HCT116 (cell line): ENCODE results near the gene TBCD. TPM values are rescaled to one million over a fixed set of nuclear protein-coding genes. Genes with fewer than 3 reads are reported as not detected.

Experiments used
- ATAC-seq: fragments of 200-7000 bp; cut with Tn5 transposase; 2 replicates; pipeline ENCODE4 v1.9.1; 2020; ENCODE audit warnings: mild to moderate bottlenecking, moderate library complexity
- BruUV-seq: library from RNA; stranded (reverse); fragments of 400-500 nt; replicated peaks from 2 replicates; lab custom pipeline; 2021; lab: Mats Ljungman, UMichigan
- CTCF ChIA-PET: fragments of 300-600 bp; sonication (Branson Sonifier 250); formaldehyde crosslinking; loops from one replicate; lab custom pipeline; 2021; ENCODE audit warnings: antibody characterized with exemption; lab: Charles Lee
- POLR2A ChIA-PET: fragments of 300-600, 350-600 bp; sonication (Branson Sonifier 250); formaldehyde crosslinking; loops from one replicate; lab custom pipeline; 2021; ENCODE audit warnings: antibody characterized with exemption; lab: Charles Lee
- RAD21 ChIA-PET, 2 experiments: fragments of 300-600 bp; sonication (Branson Sonifier 250); formaldehyde crosslinking; loops; one replicate each; lab custom pipeline; 2023; ENCODE audit warnings: low total read pairs in 2 of 2; ENCODE audit not compliant: uncharacterized antibody in 2 of 2, unreplicated experiment in 2 of 2, low non-redundant PET in 1 of 2; lab: Charles Lee
- DNase-seq: peaks from one replicate; pipeline ENCODE4 v3.0.0-alpha.2; 2010; ENCODE audit warnings: low read depth, low spot score
- H2AFZ ChIP-seq: fragments of 200-600 bp; shearing (Covaris generic), sonication (generic); 2 replicates; pipeline ENCODE4 v1.6.1; 2017; ENCODE audit warnings: low read depth, mixed run types, mixed read lengths, antibody characterized with exemption, low read length; ENCODE audit not compliant: poor library complexity, severe bottlenecking
- H3K27ac ChIP-seq: 2 replicates; pipeline ENCODE4 v1.5.1; 2012; ENCODE audit warnings: low read depth, low read length
- H3K27me3 ChIP-seq: fragments of 200-600 bp; sonication (generic); 2 replicates; pipeline ENCODE4 v1.6.1; 2016; ENCODE audit warnings: mixed run types, low read length, mixed read lengths; ENCODE audit not compliant: insufficient read depth
- H3K36me3 ChIP-seq, 2 experiments: fragments of 200-500 bp in 1 of 2; fragments of 200-600 bp in 1 of 2; sonication (Bioruptor generic) in 1 of 2; sonication (generic) in 1 of 2; 2 replicates each; pipeline versions ENCODE4 v1.5.1 to v1.6.1; 2014 to 2016; ENCODE audit warnings: low read length in 2 of 2, inconsistent platforms in 1 of 2, mixed read lengths in 1 of 2, mixed run types in 1 of 2; ENCODE audit not compliant: insufficient read depth in 2 of 2, control insufficient read depth in 1 of 2
- H3K4me1 ChIP-seq, 2 experiments: fragments of 200-600 bp in 1 of 2; sonication (generic) in 1 of 2; 2 replicates each; pipeline versions ENCODE4 v1.5.1 to v1.6.1; 2012 to 2017; ENCODE audit warnings: low read length in 2 of 2, inconsistent platforms in 1 of 2, mild to moderate bottlenecking in 1 of 2, mixed read lengths in 1 of 2, mixed run types in 1 of 2, moderate library complexity in 1 of 2; ENCODE audit not compliant: insufficient read depth in 2 of 2, control insufficient read depth in 1 of 2
- H3K4me2 ChIP-seq: fragments of 200-600 bp; sonication (generic); 2 replicates; pipeline ENCODE4 v1.6.1; 2017; ENCODE audit warnings: mixed run types, low read length, mixed read lengths
- H3K4me3 ChIP-seq, 2 experiments: fragments of 200-600 bp in 1 of 2; sonication (generic) in 1 of 2; replicated peaks in 1 of 2; 2 replicates each; pipeline ENCODE4 v1.5.1; 2011 to 2016; ENCODE audit warnings: low read length in 2 of 2, control low read depth in 1 of 2, low read depth in 1 of 2, mild to moderate bottlenecking in 1 of 2, mixed read lengths in 1 of 2, mixed run types in 1 of 2
- H3K79me2 ChIP-seq: fragments of 200-600 bp; sonication (generic); 2 replicates; pipeline ENCODE4 v1.6.1; 2017; ENCODE audit warnings: mild to moderate bottlenecking, mixed run types, low read length, moderate library complexity, mixed read lengths; ENCODE audit not compliant: insufficient read depth
- H3K9ac ChIP-seq: fragments of 200-600 bp; sonication (generic); 2 replicates; pipeline ENCODE4 v1.6.1; 2016; ENCODE audit warnings: low read length, mixed read lengths
- H3K9me2 ChIP-seq: fragments of 200-600 bp; sonication (generic), shearing (Covaris generic); 2 replicates; pipeline ENCODE4 v1.6.1; 2017; ENCODE audit warnings: mixed run types, mild to moderate bottlenecking, moderate library complexity; ENCODE audit not compliant: insufficient read depth
- H3K9me3 ChIP-seq, 2 experiments: fragments of 200-500 bp in 1 of 2; fragments of 200-600 bp in 1 of 2; sonication (Bioruptor generic) in 1 of 2; sonication (generic) in 1 of 2; 2 replicates each; pipeline ENCODE4 v1.6.1; 2014 to 2017; ENCODE audit warnings: low read length in 2 of 2, mixed read lengths in 2 of 2, inconsistent platforms in 1 of 2, low read depth in 1 of 2, mild to moderate bottlenecking in 1 of 2, mixed run types in 1 of 2, moderate library complexity in 1 of 2; ENCODE audit not compliant: control insufficient read depth in 1 of 2, insufficient read depth in 1 of 2
- H4K20me1 ChIP-seq: fragments of 200-600 bp; sonication (generic), shearing (Covaris generic); 2 replicates; pipeline ENCODE4 v1.6.1; 2017; ENCODE audit warnings: mixed run types, mild to moderate bottlenecking, moderate library complexity; ENCODE audit not compliant: insufficient read depth
- CBX3 ChIP-seq: IDR thresholded peaks from 2 replicates; pipeline ENCODE4 v1.6.1; 2012; ENCODE audit warnings: low read depth
- REST ChIP-seq: IDR thresholded peaks from 2 replicates; pipeline ENCODE4 v1.6.1; 2012; ENCODE audit warnings: low read depth
- SRF ChIP-seq: IDR thresholded peaks from 2 replicates; pipeline ENCODE4 v1.6.1; 2012; ENCODE audit warnings: low read depth
- ZNF274 ChIP-seq: fragments of 200-500 bp; sonication (Bioruptor generic); IDR thresholded peaks from 2 replicates; pipeline ENCODE4 v1.6.1; 2014; ENCODE audit warnings: mild to moderate bottlenecking, low read depth, low read length, inconsistent platforms
- intact Hi-C: fragments of 100-400 bp; cut with micrococcal nuclease; formaldehyde crosslinking; loops from 2 replicates; pipeline ENCODE4 v1.10.0; 2022
- total RNA-seq: library from RNA; stranded (reverse); gene quantifications from one replicate; pipeline ENCODE4 v1.2.1, GENCODE V29; 2021; ENCODE audit not compliant: unreplicated experiment
- TF ChIP-seq, protein P1 (sequence below): IDR thresholded peaks from 2 replicates; pipeline ENCODE4 v1.6.1; 2011; ENCODE audit warnings: mild to moderate bottlenecking, low read length, moderate library complexity; ENCODE audit not compliant: insufficient replicate concordance; ENCODE audit errors: extremely low read depth

Gene TBCD
- total RNA-seq, 1 experiment from 2014 or later: 152 TPM

GRCh38 chr17:82872591-82873520 is 121.0 kb downstream of the TBCD start:
- no TSS peak for BruUV-seq
- intact Hi-C loops: no loop called here
- RAD21 ChIA-PET: no interaction called here
- POLR2A ChIA-PET: interaction anchor here (1.4 kb wide), 1 partner anchor 9 kb away, joined by 3 read pairs; no protein-coding TSS in a partner anchor
- no peaks in the 10 kb centered on the region for H3K9me2 ChIP-seq
- peaks cover 18 to 42% of the 10 kb centered on the region in 2 experiments for H3K4me1 ChIP-seq
- no peak overlapping the region for H3K4me3 ChIP-seq
- no peak overlapping the region for H2AFZ ChIP-seq
- H3K9ac ChIP-seq: no peak overlapping the region
- no peak for DNase-seq
- TF ChIP-seq, protein P1, sequence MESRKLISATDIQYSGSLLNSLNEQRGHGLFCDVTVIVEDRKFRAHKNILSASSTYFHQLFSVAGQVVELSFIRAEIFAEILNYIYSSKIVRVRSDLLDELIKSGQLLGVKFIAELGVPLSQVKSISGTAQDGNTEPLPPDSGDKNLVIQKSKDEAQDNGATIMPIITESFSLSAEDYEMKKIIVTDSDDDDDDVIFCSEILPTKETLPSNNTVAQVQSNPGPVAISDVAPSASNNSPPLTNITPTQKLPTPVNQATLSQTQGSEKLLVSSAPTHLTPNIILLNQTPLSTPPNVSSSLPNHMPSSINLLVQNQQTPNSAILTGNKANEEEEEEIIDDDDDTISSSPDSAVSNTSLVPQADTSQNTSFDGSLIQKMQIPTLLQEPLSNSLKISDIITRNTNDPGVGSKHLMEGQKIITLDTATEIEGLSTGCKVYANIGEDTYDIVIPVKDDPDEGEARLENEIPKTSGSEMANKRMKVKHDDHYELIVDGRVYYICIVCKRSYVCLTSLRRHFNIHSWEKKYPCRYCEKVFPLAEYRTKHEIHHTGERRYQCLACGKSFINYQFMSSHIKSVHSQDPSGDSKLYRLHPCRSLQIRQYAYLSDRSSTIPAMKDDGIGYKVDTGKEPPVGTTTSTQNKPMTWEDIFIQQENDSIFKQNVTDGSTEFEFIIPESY: no peak
- CTCF ChIA-PET: interaction anchor here (1.2 kb wide), 1 partner anchor 9 kb away, joined by 3 read pairs; no protein-coding TSS in a partner anchor
- no peak for ATAC-seq
- no peak overlapping the region for H3K4me2 ChIP-seq
- no peaks in the 10 kb centered on the region for H4K20me1 ChIP-seq
- no peaks in the 10 kb centered on the region for H3K9me3 ChIP-seq
- no peaks in the 10 kb centered on the region for H3K27me3 ChIP-seq
- no peak overlapping the region for H3K27ac ChIP-seq
- H3K36me3 ChIP-seq: peaks cover 0 to 15% of the 10 kb centered on the region in 2 experiments; a peak in 1 of 4 replicates
- peaks cover 20% of the 10 kb centered on the region; the same call in 1 of the 2 replicates for H3K79me2 ChIP-seq

GRCh38 chr17:82873521-82873920 is 121.7 kb downstream of the TBCD start:
- Histone ChIP-seq H4K20me1 (no peaks in the 10 kb centered on the region), H3K36me3 (peaks cover 0 to 15% of the 10 kb centered on the region in 2 experiments; a peak in 1 of 4 replicates), H3K27me3 (no peaks in the 10 kb centered on the region), H3K9me3 (no peaks in the 10 kb centered on the region), H3K79me2 (peaks cover 24% of the 10 kb centered on the region; the same call in 1 of the 2 replicates), H3K9me2 (no peaks in the 10 kb centered on the region), H3K4me2 (no peak overlapping the region), H3K4me3 (no peak overlapping the region), H3K27ac (no peak overlapping the region), H3K9ac (no peak overlapping the region), H3K4me1 (peaks cover 18 to 42% of the 10 kb centered on the region in 2 experiments), H2AFZ (no peak overlapping the region)
- BruUV-seq: no TSS peak
- no peak for ATAC-seq
- CTCF ChIA-PET: no interaction called here
- RAD21 ChIA-PET: no interaction called here
- no peak for DNase-seq
- TF ChIP-seq CBX3 (no peak), SRF (no peak), ZNF274 (no peak), REST (no peak)
- intact Hi-C loops: no loop called here
- POLR2A ChIA-PET: interaction anchor here (1.4 kb wide), 1 partner anchor 10 kb away, joined by 3 read pairs; no protein-coding TSS in a partner anchor
